PFSK-1 (cell line): ENCODE data around the gene ACTN1.

Experiments
- FOXP2 ChIP-seq: optimal IDR thresholded peaks from 2 replicates; pipeline ENCODE3; 2011; ENCODE audit warnings: borderline replicate concordance, control low read depth, inconsistent platforms; ENCODE audit not compliant: insufficient read depth; ENCODE audit errors: extremely low read length, extremely low read depth
- POLR2AphosphoS5 ChIP-seq: IDR thresholded peaks from 2 replicates; pipeline ENCODE4 v1.6.1; 2012; ENCODE audit warnings: low read depth, mild to moderate bottlenecking, control low read depth, low read length, moderate library complexity
- SIN3A ChIP-seq: IDR thresholded peaks from 2 replicates; pipeline ENCODE4 v1.6.1; 2012; ENCODE audit warnings: mild to moderate bottlenecking, low read length, moderate library complexity, borderline replicate concordance; ENCODE audit not compliant: insufficient read depth
- TF ChIP-seq, protein P1 (sequence below), 2 experiments: IDR thresholded peaks; 2 replicates each; pipeline versions ENCODE4 v1.6.1 to v1.8.0; 2011 to 2012; ENCODE audit warnings: low read depth in 2 of 2, low read length in 2 of 2, control low read depth in 1 of 2, inconsistent platforms in 1 of 2, mild to moderate bottlenecking in 1 of 2, moderate library complexity in 1 of 2; ENCODE audit not compliant: insufficient read depth in 1 of 2

DNA sequence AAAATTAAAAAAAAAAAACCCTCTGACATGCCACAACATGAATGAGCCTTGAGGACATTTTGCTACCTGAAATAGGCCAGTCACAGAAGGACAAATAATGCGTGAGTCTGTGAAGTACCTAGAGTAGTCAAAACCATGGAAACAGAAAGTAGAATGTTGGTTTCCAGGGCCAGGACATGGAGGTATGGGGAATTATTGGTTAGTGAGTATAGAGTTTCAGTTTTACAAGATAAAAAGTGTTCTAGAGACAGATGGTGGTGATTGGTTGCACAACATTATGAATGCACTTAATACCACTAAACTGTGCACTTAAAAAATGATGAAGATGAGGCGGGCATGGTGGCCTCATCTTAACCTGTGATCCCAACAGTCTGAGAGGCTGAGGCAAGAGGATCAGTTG lies 138.6 kb downstream of the ACTN1 start:
- TF ChIP-seq, protein P1, sequence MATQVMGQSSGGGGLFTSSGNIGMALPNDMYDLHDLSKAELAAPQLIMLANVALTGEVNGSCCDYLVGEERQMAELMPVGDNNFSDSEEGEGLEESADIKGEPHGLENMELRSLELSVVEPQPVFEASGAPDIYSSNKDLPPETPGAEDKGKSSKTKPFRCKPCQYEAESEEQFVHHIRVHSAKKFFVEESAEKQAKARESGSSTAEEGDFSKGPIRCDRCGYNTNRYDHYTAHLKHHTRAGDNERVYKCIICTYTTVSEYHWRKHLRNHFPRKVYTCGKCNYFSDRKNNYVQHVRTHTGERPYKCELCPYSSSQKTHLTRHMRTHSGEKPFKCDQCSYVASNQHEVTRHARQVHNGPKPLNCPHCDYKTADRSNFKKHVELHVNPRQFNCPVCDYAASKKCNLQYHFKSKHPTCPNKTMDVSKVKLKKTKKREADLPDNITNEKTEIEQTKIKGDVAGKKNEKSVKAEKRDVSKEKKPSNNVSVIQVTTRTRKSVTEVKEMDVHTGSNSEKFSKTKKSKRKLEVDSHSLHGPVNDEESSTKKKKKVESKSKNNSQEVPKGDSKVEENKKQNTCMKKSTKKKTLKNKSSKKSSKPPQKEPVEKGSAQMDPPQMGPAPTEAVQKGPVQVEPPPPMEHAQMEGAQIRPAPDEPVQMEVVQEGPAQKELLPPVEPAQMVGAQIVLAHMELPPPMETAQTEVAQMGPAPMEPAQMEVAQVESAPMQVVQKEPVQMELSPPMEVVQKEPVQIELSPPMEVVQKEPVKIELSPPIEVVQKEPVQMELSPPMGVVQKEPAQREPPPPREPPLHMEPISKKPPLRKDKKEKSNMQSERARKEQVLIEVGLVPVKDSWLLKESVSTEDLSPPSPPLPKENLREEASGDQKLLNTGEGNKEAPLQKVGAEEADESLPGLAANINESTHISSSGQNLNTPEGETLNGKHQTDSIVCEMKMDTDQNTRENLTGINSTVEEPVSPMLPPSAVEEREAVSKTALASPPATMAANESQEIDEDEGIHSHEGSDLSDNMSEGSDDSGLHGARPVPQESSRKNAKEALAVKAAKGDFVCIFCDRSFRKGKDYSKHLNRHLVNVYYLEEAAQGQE (IDR thresholded peaks at IDR 0.05; ENCODE audit: insufficient read depth in 1 of 2, low read depth in 2 of 2, low read length in 2 of 2) = no peak
- no peak for TF ChIP-seq POLR2AphosphoS5
- TF ChIP-seq SIN3A = no peak
- no peak for TF ChIP-seq FOXP2
